ENCODE measurements around the gene RSPH9.

RSPH9 gene

GRCh38 chr6:43667245-43668150 is 22.7 kb downstream of the RSPH9 start:
- Histone ChIP-seq H4K20me1 (peaks cover 6% of the 10 kb centered on the region; the same call in 1 of the 2 replicates), H3K9ac (peak overlapping the region; percentile 55; the same call in 1 of the 2 replicates), H3K27ac (no peak overlapping the region), H3K4me3 (0 out of 2 replicates have a peak overlapping the region, but pooled peaks have one; percentile 35), H3K27me3 (no peaks in the 10 kb centered on the region), H3K9me3 (no peaks in the 10 kb centered on the region), H3K4me1 (peaks cover 11% of the 10 kb centered on the region), H3K4me2 (peak overlapping the region; percentile 73), H3K36me3 (peaks cover 40% of the 10 kb centered on the region)
- no peak for TF ChIP-seq Cebpa-rat (IDR thresholded peaks at IDR 0.05)

- peaks cover 8% of the 10 kb centered on the region; the same call in 1 of the 2 replicates for H4K20me1 ChIP-seq
- no peak overlapping the region for H3K9ac ChIP-seq
- no peak for TF ChIP-seq Cebpa-rat (IDR thresholded peaks at IDR 0.05)
- peaks cover 49% of the 10 kb centered on the region for H3K36me3 ChIP-seq
- H3K4me2 ChIP-seq = peak overlapping the region; percentile 73; the same call in 1 of the 2 replicates
- H3K4me1 ChIP-seq = peaks cover 11% of the 10 kb centered on the region
- no peaks in the 10 kb centered on the region for H3K9me3 ChIP-seq
- no peak overlapping the region for H3K27ac ChIP-seq
- no peaks in the 10 kb centered on the region for H3K27me3 ChIP-seq
- H3K4me3 ChIP-seq = no peak overlapping the region
Observed at GRCh38 chr6:43668151-43669028, 23.6 kb downstream of the RSPH9 start.

- H3K9ac ChIP-seq = 0 out of 2 replicates have a peak overlapping the region, but pooled peaks have one; percentile 19
- no peak for TF ChIP-seq Cebpa-rat (IDR thresholded peaks at IDR 0.05)
- H3K9me3 ChIP-seq = no peaks in the 10 kb centered on the region
- H3K27ac ChIP-seq = no peak overlapping the region
- H4K20me1 ChIP-seq = peaks cover 16% of the 10 kb centered on the region; the same call in 1 of the 2 replicates
- peaks cover 58% of the 10 kb centered on the region for H3K36me3 ChIP-seq
- peaks cover 11% of the 10 kb centered on the region for H3K4me1 ChIP-seq
- H3K27me3 ChIP-seq = no peaks in the 10 kb centered on the region
- no peak overlapping the region for H3K4me2 ChIP-seq
- H3K4me3 ChIP-seq = no peak overlapping the region
Observed at GRCh38 chr6:43669050-43669921, 24.4 kb downstream of the RSPH9 start.

- 0 out of 2 replicates have a peak overlapping the region, but pooled peaks have one; percentile 19 for H3K9ac ChIP-seq
- peaks cover 11% of the 10 kb centered on the region for H3K4me1 ChIP-seq
- H3K27me3 ChIP-seq = no peaks in the 10 kb centered on the region
- no peaks in the 10 kb centered on the region for H3K9me3 ChIP-seq
- peaks cover 66% of the 10 kb centered on the region for H3K36me3 ChIP-seq
- peaks cover 17% of the 10 kb centered on the region; the same call in 1 of the 2 replicates for H4K20me1 ChIP-seq
- H3K4me3 ChIP-seq = no peak overlapping the region
- no peak overlapping the region for H3K27ac ChIP-seq
- no peak overlapping the region for H3K4me2 ChIP-seq
- no peak for TF ChIP-seq Cebpa-rat (IDR thresholded peaks at IDR 0.05)
Observed at GRCh38 chr6:43669922-43670622, 25.2 kb downstream of the RSPH9 start.

GRCh38 chr6:43670623-43670986 is 25.8 kb downstream of the RSPH9 start:
- peaks cover 11% of the 10 kb centered on the region for H3K4me1 ChIP-seq
- H3K36me3 ChIP-seq = peaks cover 71% of the 10 kb centered on the region
- no peak overlapping the region for H3K27ac ChIP-seq
- no peak overlapping the region for H3K4me3 ChIP-seq
- H3K9me3 ChIP-seq = no peaks in the 10 kb centered on the region
- TF ChIP-seq Cebpa-rat (IDR thresholded peaks at IDR 0.05) = no peak
- H3K9ac ChIP-seq = no peak overlapping the region
- H3K4me2 ChIP-seq = no peak overlapping the region
- H3K27me3 ChIP-seq = no peaks in the 10 kb centered on the region
- peaks cover 23% of the 10 kb centered on the region for H4K20me1 ChIP-seq

GRCh38 chr6:43671011-43671800 is 26.4 kb downstream of the RSPH9 start:
- Histone ChIP-seq H3K9ac (no peak overlapping the region), H4K20me1 (peaks cover 27% of the 10 kb centered on the region), H3K4me1 (peaks cover 11% of the 10 kb centered on the region), H3K9me3 (no peaks in the 10 kb centered on the region), H3K27ac (no peak overlapping the region), H3K27me3 (no peaks in the 10 kb centered on the region), H3K4me3 (no peak overlapping the region), H3K36me3 (peaks cover 77% of the 10 kb centered on the region), H3K4me2 (no peak overlapping the region)
- TF ChIP-seq Cebpa-rat (IDR thresholded peaks at IDR 0.05) = no peak

- Histone ChIP-seq H3K9me3 (no peaks in the 10 kb centered on the region), H4K20me1 (peaks cover 34% of the 10 kb centered on the region), H3K27ac (no peak overlapping the region), H3K4me2 (no peak overlapping the region), H3K36me3 (peaks cover 86% of the 10 kb centered on the region), H3K27me3 (no peaks in the 10 kb centered on the region), H3K4me3 (no peak overlapping the region), H3K4me1 (peaks cover 11% of the 10 kb centered on the region), H3K9ac (no peak overlapping the region)
- no peak for TF ChIP-seq Cebpa-rat (IDR thresholded peaks at IDR 0.05)
Observed at GRCh38 chr6:43671801-43672690, 27.2 kb downstream of the RSPH9 start.
